Epithelial cell of esophagus (primary cell): Measurements from ENCODE around the gene ZNF550.
"Not testable (repeated sequence)": the region's sequence is repeated elsewhere in the genome, so short reads cannot be mapped to it uniquely, and the experiment has no call there.

Experiments
- DNase-seq: peaks from one replicate; pipeline ENCODE4 v3.0.0; 2010; ENCODE audit warnings: low read depth
- H3K4me3 ChIP-seq: 2 replicates; pipeline ENCODE4 v1.5.1; 2011; ENCODE audit warnings: mild to moderate bottlenecking, low read length, control low read depth
- CTCF ChIP-seq: IDR thresholded peaks from 2 replicates; pipeline ENCODE4 v1.5.1; 2011; ENCODE audit warnings: low read depth, mild to moderate bottlenecking, low read length, control low read depth, inconsistent platforms; ENCODE audit not compliant: insufficient read depth; ENCODE audit errors: missing control alignments

Gene ZNF550

GRCh38 chr19:57537953-57538547 lies 21.6 kb downstream of the ZNF550 start:
- no peak overlapping the region for H3K4me3 ChIP-seq
- DNase-seq: no peak
- no peak for TF ChIP-seq CTCF

DNA sequence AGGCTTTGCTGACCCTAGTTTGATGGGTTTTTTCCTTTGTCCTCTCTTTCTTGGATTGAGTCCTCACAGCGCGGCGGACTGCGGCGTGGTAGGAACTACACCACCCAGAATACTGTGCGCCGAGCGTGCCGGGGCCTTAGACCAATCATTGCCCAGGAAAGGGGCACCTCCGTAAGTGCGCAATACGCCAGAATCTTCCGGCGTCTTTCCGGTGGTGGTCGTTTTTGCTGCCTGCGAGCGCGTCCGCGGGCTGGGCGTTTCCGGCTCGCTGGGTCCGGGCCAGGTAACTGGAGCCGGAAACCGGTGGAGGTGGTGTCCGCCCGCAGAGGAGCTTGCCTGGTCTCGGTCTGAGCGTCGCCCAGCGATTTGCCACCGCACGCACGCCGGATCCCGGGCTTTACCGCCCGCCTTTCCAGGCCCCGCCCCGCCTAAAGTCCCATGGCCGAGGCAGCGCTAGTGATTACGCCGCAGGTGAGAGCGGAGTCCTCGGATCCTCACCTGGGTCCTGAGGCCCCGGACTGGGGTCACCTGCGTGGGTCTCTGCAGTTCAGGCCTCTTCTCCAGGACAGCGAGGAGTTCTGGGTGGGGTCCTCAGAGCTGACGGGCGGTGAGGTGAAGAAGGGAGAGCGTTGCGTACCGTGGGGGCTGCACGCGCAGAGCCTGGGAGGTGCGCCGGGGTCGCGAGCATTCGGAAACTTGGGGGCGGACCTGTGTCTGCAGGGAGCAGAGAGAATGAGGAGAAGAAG lies 32.4 kb downstream of the ZNF550 start, which contains the start of gene ZNF549:
Gene ZNF549 (plus strand): TSS at position 221 of the 746 bp plus-strand sequence. CDS start 218 bp downstream, at position 439.
- TF ChIP-seq CTCF: no peak
- H3K4me3 ChIP-seq: peak within 1 kb of the TSS; percentile 95
- DNase-seq: peak; percentile 97

- DNase-seq, H3K4me3 ChIP-seq: not testable (repeated sequence)
These were observed 41.6 kb downstream of the ZNF550 start for GRCh38 chr19:57518021-57518420.

DNA sequence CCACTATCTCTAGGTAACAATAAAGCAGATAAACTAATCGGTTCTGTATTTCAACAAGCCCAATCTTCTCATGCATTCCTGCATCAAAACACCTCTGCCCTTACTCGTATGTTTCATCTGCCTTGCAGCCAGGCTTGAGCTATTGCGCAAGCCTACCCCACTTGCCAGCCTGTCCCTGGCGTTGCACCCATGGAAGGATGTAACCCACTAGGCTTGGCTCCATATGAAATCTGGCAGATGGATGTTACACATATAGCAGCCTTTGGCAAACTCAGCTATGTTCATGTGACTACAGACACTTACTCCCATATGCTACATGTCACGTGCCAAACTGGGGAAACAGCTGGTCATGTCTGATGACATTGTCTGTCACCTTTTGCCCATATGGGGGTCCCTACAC lies 44.4 kb downstream of the ZNF550 start:
- DNase-seq: no peak
- TF ChIP-seq CTCF: no peak
- no peak overlapping the region for H3K4me3 ChIP-seq

GRCh38 chr19:57512845-57513244 lies 46.8 kb downstream of the ZNF550 start:
- H3K4me3 ChIP-seq: no peak overlapping the region
- DNase-seq: no peak
- no peak for TF ChIP-seq CTCF

- H3K4me3 ChIP-seq: no peak overlapping the region
- DNase-seq: no peak
- no peak for TF ChIP-seq CTCF
These were observed 48.2 kb downstream of the ZNF550 start for GRCh38 chr19:57511484-57511883.

- DNase-seq: no peak
- no peak overlapping the region for H3K4me3 ChIP-seq
- TF ChIP-seq CTCF: no peak
These were observed 53.5 kb downstream of the ZNF550 start for GRCh38 chr19:57506163-57506562.

GRCh38 chr19:57500400-57500799 lies 59.3 kb downstream of the ZNF550 start:
- peak; percentile 40 for DNase-seq
- H3K4me3 ChIP-seq: peak overlapping the region; percentile 45

GRCh38 chr19:57499680-57500395 lies 59.8 kb downstream of the ZNF550 start, which contains the start of gene ZNF773:
TSS of gene ZNF773 (plus strand) at chr19:57499938. CDS start at chr19:57500081, 143 bp downstream.
- peak within 1 kb of the TSS; percentile 66 for H3K4me3 ChIP-seq

DNA sequence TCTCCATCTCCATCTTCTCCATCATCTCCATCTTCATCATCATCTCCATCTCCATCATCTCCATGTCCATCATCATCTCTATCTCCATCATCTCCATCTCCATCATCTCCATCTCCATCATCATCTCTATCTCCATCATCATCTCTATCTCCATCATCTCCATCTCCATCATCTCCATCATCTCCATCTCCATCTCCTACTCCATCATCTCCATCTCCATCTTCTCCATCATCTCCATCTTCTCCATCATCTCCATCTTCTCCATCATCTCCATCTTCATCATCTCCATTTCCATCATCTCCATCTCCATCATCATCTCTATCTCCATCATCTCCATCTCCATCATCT lies 60.4 kb downstream of the ZNF550 start:
- not testable (repeated sequence) for DNase-seq, H3K4me3 ChIP-seq

More at GRCh38 chr19:57499680-57500395, 59.8 kb downstream of the ZNF550 start, which contains the start of gene ZNF773:
- peak; percentile 97 for DNase-seq

DNA sequence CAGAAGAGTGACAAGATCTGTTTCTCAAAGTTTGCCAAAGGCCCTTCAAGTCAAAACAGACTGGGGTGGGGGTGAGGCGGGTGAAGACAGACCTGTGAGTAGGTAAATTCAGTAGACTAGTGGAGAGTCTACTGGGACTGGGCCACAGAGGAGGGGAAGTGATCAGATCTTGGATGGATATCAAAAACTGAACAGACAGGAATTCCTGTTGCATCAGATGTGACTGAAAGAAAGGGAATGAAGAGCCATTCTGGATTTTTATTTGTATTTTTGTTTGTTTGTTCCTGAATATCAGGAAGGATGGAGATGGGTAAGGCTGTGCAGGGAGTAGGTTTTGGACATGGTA lies 71.4 kb downstream of the ZNF550 start:
- peak; percentile 7 for DNase-seq
- peak overlapping the region; percentile 47 for H3K4me3 ChIP-seq
